Lung (tissue), 12 donors: ENCODE measurements around the gene INHBC. TPM values are rescaled to one million over a fixed set of nuclear protein-coding genes. Genes with fewer than 3 reads are reported as not detected.

ENCODE experiments used
- ATAC-seq: fragments of 200-7000 bp; cut with Tn5 transposase; one replicate; pipeline ENCODE4 v1.9.1; 2020; ENCODE audit warnings: moderate number of reproducible peaks; ENCODE audit not compliant: insufficient read depth, low FRiP score
- DNase-seq, 3 donors: peaks; one replicate each; pipeline ENCODE4 v3.0.0-alpha.2; 2013 to 2017
- H3K27ac ChIP-seq, 2 donors: one replicate each; pipeline ENCODE4 v1.5.1; 2013; ENCODE audit warnings: mild to moderate bottlenecking in 2 of 2, moderate library complexity in 2 of 2, control low read depth in 1 of 2, inconsistent platforms in 1 of 2, low read depth in 1 of 2, low read length in 1 of 2
- H3K27me3 ChIP-seq, 3 donors: one replicate each; pipeline ENCODE4 v1.5.1; 2013; ENCODE audit warnings: low read length in 2 of 3; ENCODE audit not compliant: control insufficient read depth in 3 of 3, insufficient read depth in 3 of 3
- H3K36me3 ChIP-seq, 4 donors: one replicate each; pipeline ENCODE4 v1.5.1; 2013; ENCODE audit warnings: low read length in 4 of 4, mild to moderate bottlenecking in 1 of 4, moderate library complexity in 1 of 4; ENCODE audit not compliant: control insufficient read depth in 4 of 4, insufficient read depth in 4 of 4
- H3K4me1 ChIP-seq, 5 donors: one replicate each; pipeline ENCODE4 v1.5.1; 2013; ENCODE audit warnings: low read length in 5 of 5, mild to moderate bottlenecking in 2 of 5, moderate library complexity in 1 of 5; ENCODE audit not compliant: control insufficient read depth in 5 of 5, insufficient read depth in 5 of 5
- H3K4me3 ChIP-seq: one replicate; pipeline ENCODE4 v1.5.1; 2013; ENCODE audit warnings: mild to moderate bottlenecking, control low read depth, moderate library complexity
- H3K9ac ChIP-seq, 2 donors: one replicate each; pipeline ENCODE4 v1.5.1; 2013; ENCODE audit warnings: low read length in 2 of 2, control low read depth in 1 of 2; ENCODE audit not compliant: insufficient read depth in 1 of 2
- H3K9me3 ChIP-seq, 4 donors: one replicate each; pipeline ENCODE4 v1.5.1; 2013; ENCODE audit warnings: low read length in 3 of 4, mild to moderate bottlenecking in 1 of 4, moderate library complexity in 1 of 4; ENCODE audit not compliant: control insufficient read depth in 4 of 4, insufficient read depth in 3 of 4
- WGBS, 2 donors: extraction: QIAGEN DNeasy Blood & Tissue Kit; methylation state at CpG; one replicate each; pipeline ENCODE4 v1.1.7; 2013; 5-methylcytosine and 5-hydroxymethylcytosine counted together
- polyA plus RNA-seq, 2 donors: library from polyadenylated mRNA; stranded (reverse); fragments of 200-250 nt; gene quantifications; one replicate each; pipeline ENCODE4 v1.2.1, GENCODE V29; 2013
- total RNA-seq, 2 donors: library from RNA; depleted of rRNA in 1 of 2; stranded (reverse); fragments of >200 nt in 1 of 2; gene quantifications; one replicate each; pipeline ENCODE4 v1.2.1, GENCODE V29; 2014 to 2021
- TF ChIP-seq, protein P1 (sequence below): IDR thresholded peaks from 2 replicates; pipeline ENCODE4 v1.5.1; 2012; ENCODE audit warnings: mild to moderate bottlenecking; ENCODE audit errors: control extremely low read depth, extremely low read depth
- donor health status: control.
- donor health status: control.
- donor health status: Bipolar disorder and iron deficiency.
- donor health status: healthy.
- donor health status: DM: yes; HTN: yes; CAD: no.

The INHBC gene
- total and polyA plus RNA-seq, 4 donors: 0.02 TPM; not detected in 3

DNA sequence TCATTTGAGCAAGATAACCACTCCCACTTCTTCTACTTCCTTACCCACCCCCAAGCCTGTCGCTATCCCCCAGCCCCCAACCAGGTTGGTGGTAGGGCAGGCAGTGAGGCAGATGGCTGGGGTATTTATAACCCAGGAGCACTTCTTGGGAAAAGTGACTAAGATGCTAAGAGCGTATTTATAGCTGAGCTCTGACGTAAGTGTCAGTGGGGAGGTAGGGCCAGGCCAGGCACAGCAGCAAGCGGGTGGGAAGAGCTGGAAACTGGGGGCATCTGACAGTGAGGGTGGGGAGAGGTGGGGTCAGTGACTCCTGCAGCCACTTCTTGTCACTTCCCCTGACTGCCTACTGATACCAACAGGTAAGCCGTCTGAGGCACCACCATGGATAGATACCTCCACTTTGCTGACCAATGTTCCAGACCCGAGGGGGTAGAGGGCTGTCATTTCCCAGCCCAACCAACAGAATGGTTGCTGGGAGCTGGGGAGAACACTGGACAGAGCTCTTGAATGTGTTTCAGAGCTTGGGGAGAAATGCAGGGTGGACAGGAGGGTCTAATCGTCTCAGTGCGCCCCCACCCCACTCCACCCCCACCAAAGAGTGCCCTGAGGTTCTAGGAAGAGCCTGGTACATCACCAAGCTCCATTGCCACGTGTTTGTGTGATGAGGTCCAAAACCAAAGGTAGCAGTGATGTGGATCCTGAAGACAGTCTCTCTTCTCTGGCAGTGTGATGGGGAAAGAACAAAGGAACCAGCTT is 17.8 kb downstream of the INHBC start:
- Histone ChIP-seq H3K4me1 (no peaks in the 10 kb centered on the region), H3K9ac (no peak overlapping the region), H3K4me3 (no peak overlapping the region), H3K9me3 (no peaks in the 10 kb centered on the region), H3K27me3 (no peaks in the 10 kb centered on the region), H3K27ac (peak overlapping the region in 1 of 2 donors; percentile 92), H3K36me3 (no peaks in the 10 kb centered on the region)
- peak in 1 of 3 donors; percentile 47 for DNase-seq
- WGBS, 2 donors: 27 to 41% methylated on average over 9 of the region's 9 CpGs
- no peak for ATAC-seq
- TF ChIP-seq, protein P1, sequence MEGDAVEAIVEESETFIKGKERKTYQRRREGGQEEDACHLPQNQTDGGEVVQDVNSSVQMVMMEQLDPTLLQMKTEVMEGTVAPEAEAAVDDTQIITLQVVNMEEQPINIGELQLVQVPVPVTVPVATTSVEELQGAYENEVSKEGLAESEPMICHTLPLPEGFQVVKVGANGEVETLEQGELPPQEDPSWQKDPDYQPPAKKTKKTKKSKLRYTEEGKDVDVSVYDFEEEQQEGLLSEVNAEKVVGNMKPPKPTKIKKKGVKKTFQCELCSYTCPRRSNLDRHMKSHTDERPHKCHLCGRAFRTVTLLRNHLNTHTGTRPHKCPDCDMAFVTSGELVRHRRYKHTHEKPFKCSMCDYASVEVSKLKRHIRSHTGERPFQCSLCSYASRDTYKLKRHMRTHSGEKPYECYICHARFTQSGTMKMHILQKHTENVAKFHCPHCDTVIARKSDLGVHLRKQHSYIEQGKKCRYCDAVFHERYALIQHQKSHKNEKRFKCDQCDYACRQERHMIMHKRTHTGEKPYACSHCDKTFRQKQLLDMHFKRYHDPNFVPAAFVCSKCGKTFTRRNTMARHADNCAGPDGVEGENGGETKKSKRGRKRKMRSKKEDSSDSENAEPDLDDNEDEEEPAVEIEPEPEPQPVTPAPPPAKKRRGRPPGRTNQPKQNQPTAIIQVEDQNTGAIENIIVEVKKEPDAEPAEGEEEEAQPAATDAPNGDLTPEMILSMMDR: no peak

- no peak overlapping the region for H3K4me3 ChIP-seq
- no peaks in the 10 kb centered on the region for H3K27me3 ChIP-seq
- no peaks in the 10 kb centered on the region for H3K4me1 ChIP-seq
- DNase-seq (peak; percentile 80 to 82 (median 81)), ATAC-seq (peak; percentile 65)
- TF ChIP-seq, protein P1: peak; percentile 70
- no peaks in the 10 kb centered on the region for H3K36me3 ChIP-seq
- H3K9ac ChIP-seq: no peak overlapping the region
- no peaks in the 10 kb centered on the region for H3K9me3 ChIP-seq
- WGBS, 2 donors: 26 to 31% methylated on average over 7 of the region's 7 CpGs
- peak overlapping the region in 1 of 2 donors; percentile 92 for H3K27ac ChIP-seq
Measured at GRCh38 chr12:57452937-57453509, 18.4 kb downstream of the INHBC start.

DNA sequence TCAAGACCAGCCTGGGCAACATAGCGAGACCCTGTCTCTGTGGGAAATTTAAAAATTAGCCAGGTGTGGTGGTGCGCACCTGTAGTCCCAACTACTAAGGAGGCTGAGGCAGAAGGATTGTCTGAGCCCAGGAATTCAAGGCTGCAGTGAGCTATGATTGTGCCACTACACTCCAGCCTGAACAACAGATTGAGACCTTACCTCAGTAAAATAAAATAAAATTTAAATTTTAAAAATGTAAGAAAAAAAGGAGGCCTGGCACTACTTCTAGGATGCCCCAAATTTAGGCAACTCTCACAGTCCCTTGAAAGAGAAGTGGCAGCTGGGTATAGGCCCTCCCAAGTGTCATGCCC is 19.6 kb downstream of the INHBC start:
- no peaks in the 10 kb centered on the region for H3K36me3 ChIP-seq
- no peak overlapping the region for H3K4me3 ChIP-seq
- no peak overlapping the region for H3K9ac ChIP-seq
- ATAC-seq: no peak
- no peaks in the 10 kb centered on the region for H3K27me3 ChIP-seq
- H3K4me1 ChIP-seq: peaks cover 0 to 7% (median 0%) of the 10 kb centered on the region in 5 donors
- TF ChIP-seq, protein P1: no peak
- no peak for DNase-seq
- H3K9me3 ChIP-seq: no peaks in the 10 kb centered on the region
- H3K27ac ChIP-seq: no peak overlapping the region
- WGBS, 2 donors: 97% methylated on average over 2 of the region's 2 CpGs
